BLaER1 (cell line): ENCODE measurements around the gene UMOD.

Experiments
- H3K27ac ChIP-seq: shearing (Covaris generic); formaldehyde crosslinking; 2 replicates; pipeline ENCODE4 v1.8.1; 2022
- H3K27me3 ChIP-seq: shearing (Covaris generic); formaldehyde crosslinking; 2 replicates; pipeline ENCODE4 v1.8.1; 2022
- H3K36me3 ChIP-seq: shearing (Covaris generic); formaldehyde crosslinking; 2 replicates; pipeline ENCODE4 v1.8.1; 2022
- H3K4me1 ChIP-seq: shearing (Covaris generic); formaldehyde crosslinking; 2 replicates; pipeline ENCODE4 v1.8.1; 2022
- H3K4me2 ChIP-seq: shearing (Covaris generic); formaldehyde crosslinking; 2 replicates; pipeline ENCODE4 v1.8.1; 2022
- H3K4me3 ChIP-seq: shearing (Covaris generic); formaldehyde crosslinking; 2 replicates; pipeline ENCODE4 v1.8.1; 2022
- H3K9ac ChIP-seq: shearing (Covaris generic); formaldehyde crosslinking; 2 replicates; pipeline ENCODE4 v1.8.1; 2022
- H3K9me3 ChIP-seq: shearing (Covaris generic); formaldehyde crosslinking; 2 replicates; pipeline ENCODE4 v1.8.1; 2022
- H4K20me1 ChIP-seq: shearing (Covaris generic); formaldehyde crosslinking; 2 replicates; pipeline ENCODE4 v1.8.1; 2022
- Cebpa-rat ChIP-seq: shearing (Covaris generic); IDR thresholded peaks from 2 replicates; pipeline ENCODE4 v1.8.1; 2022

UMOD gene

DNA sequence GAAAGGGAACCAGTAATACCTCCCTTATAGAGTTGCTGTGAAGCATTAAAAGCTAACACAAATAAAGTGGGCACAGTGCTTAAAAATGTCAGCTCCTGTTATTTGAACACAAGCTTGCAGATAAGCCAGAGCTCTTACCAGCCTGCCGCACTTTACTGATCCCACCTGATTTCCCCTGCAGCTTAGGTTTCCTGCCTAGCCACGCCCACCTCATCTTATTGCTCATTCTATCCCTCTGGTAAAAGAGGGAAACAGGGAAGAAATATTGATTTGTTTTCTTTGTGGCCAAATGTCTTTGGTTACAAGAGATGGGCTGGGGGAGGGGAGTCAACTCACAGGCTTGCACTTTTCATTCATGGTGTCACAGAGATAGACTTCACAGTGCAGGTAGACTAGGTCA lies 15.6 kb downstream of the UMOD start:
- Histone ChIP-seq H4K20me1 (no peaks in the 10 kb centered on the region), H3K27ac (no peak overlapping the region), H3K36me3 (no peaks in the 10 kb centered on the region), H3K4me1 (peaks cover 7% of the 10 kb centered on the region; the same call in 1 of the 2 replicates), H3K9me3 (no peaks in the 10 kb centered on the region), H3K27me3 (no peaks in the 10 kb centered on the region), H3K4me3 (no peak overlapping the region), H3K9ac (no peak overlapping the region), H3K4me2 (no peak overlapping the region)
- TF ChIP-seq Cebpa-rat, result no peak

DNA sequence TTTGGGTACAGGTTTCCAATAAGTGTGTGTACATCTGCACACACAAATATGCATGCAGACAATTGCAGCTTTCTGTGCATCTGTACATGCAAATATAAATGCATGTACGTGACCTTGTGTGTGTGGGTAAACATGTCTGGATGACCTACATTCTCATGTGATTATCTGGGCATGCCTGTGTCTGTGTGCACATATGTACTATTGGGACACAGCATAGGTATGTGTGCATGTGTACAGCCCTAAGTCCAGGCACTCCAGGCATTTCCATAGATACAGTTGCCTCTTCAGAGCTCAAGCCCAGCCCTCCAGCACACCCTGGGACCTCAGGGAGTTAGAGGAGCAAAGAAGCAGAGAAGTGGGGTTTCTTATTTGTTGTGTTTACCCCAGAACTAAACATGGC lies 18.1 kb downstream of the UMOD start:
- no peak overlapping the region for H3K4me2 ChIP-seq
- H3K4me3 ChIP-seq, result no peak overlapping the region
- H3K9ac ChIP-seq, result no peak overlapping the region
- H3K27ac ChIP-seq, result no peak overlapping the region
- H3K27me3 ChIP-seq, result no peaks in the 10 kb centered on the region
- peaks cover 7% of the 10 kb centered on the region; the same call in 1 of the 2 replicates for H3K4me1 ChIP-seq
- no peaks in the 10 kb centered on the region for H4K20me1 ChIP-seq
- no peaks in the 10 kb centered on the region for H3K36me3 ChIP-seq
- H3K9me3 ChIP-seq, result no peaks in the 10 kb centered on the region
- no peak for TF ChIP-seq Cebpa-rat

DNA sequence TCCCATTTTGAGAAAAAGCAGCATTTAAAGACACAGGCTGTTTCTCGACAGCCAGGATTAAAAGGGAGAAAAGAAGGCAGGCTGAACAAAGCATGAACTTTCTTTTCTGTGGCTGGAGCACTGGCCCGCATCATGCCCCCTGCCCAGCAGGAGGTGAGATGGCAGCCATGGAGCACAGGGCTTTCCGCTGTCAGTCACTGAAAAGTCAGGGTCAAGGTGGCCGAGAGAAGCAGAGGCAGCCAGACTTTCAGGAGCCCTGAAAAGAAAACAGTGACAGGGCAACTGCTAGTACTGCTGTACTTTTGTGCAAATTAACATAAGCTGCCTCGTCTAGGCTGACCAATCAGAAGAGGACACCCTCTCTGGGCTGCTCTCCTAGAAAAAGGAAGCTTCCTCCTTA lies 19.4 kb downstream of the UMOD start:
- peaks cover 7% of the 10 kb centered on the region; the same call in 1 of the 2 replicates for H3K4me1 ChIP-seq
- no peaks in the 10 kb centered on the region for H3K9me3 ChIP-seq
- H4K20me1 ChIP-seq, result no peaks in the 10 kb centered on the region
- H3K36me3 ChIP-seq, result no peaks in the 10 kb centered on the region
- H3K4me3 ChIP-seq, result no peak overlapping the region
- H3K9ac ChIP-seq, result no peak overlapping the region
- no peak overlapping the region for H3K4me2 ChIP-seq
- H3K27me3 ChIP-seq, result no peaks in the 10 kb centered on the region
- H3K27ac ChIP-seq, result no peak overlapping the region
- TF ChIP-seq Cebpa-rat, result no peak

- Histone ChIP-seq H3K4me3 (no peak overlapping the region), H3K9ac (no peak overlapping the region), H3K4me1 (peaks cover 6% of the 10 kb centered on the region; the same call in 1 of the 2 replicates), H3K36me3 (no peaks in the 10 kb centered on the region), H4K20me1 (no peaks in the 10 kb centered on the region), H3K9me3 (no peaks in the 10 kb centered on the region), H3K27ac (no peak overlapping the region), H3K4me2 (no peak overlapping the region), H3K27me3 (no peaks in the 10 kb centered on the region)
- TF ChIP-seq Cebpa-rat, result no peak
Measured at GRCh38 chr16:20332411-20332810, 20.1 kb downstream of the UMOD start.

DNA sequence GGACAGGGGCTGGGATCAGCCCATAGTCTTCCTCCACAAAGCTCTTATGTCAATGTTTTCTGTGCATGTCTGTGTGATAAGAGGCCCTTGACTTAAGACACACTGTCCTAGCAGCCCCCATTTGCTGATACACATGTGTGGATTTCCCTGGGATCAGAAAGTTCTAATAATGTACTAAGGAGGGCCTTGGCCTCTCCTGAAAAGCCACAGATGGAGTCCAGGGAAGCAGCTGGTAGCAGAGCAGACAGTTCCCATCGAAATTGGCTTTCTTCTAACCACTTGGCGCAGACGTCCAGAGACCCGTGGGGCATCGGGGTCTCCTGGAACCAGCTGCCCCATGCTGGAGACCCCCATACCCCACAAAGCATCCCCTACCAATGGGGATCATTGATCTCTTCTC lies 20.9 kb downstream of the UMOD start:
- H4K20me1 ChIP-seq, result no peaks in the 10 kb centered on the region
- H3K9ac ChIP-seq, result no peak overlapping the region
- no peaks in the 10 kb centered on the region for H3K27me3 ChIP-seq
- no peak overlapping the region for H3K27ac ChIP-seq
- H3K4me2 ChIP-seq, result no peak overlapping the region
- H3K4me3 ChIP-seq, result no peak overlapping the region
- H3K4me1 ChIP-seq, result no peaks in the 10 kb centered on the region
- TF ChIP-seq Cebpa-rat, result no peak
- H3K9me3 ChIP-seq, result no peaks in the 10 kb centered on the region
- H3K36me3 ChIP-seq, result no peaks in the 10 kb centered on the region

DNA sequence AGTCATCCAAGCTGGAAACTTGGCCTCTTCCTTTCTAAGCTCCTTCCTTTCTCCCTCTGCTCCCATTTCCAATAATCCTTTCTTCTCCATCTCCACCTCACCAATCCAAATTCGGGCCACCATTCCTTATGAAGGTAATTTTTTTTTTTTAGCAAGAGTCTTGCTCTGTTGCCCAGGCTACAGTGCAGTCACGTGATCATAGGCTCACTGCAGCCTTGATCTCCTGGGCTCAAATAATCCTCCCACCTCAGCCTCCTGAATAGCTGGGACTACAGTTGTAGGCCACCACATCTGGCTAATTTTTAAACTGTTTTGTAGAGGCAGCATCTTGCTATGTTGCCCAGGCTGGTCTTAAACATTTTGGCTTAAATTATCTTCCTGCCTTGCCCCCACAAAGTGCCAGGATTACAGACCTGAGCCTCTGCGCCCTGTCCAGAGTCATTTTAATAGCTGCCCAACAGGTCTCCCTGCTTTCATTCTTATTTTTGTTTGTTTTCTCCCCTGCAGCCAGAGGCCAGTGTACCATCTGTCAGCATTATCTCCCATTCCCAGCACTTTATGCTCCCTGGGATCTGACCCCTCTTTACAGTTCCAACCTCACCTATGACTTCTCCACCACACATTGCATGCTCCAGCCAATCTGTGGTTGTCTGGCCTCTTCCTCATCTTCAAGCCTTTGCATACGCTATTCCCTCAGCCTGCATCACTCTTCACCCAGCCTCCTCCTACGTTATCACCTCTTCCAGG lies 22.9 kb downstream of the UMOD start:
- no peak overlapping the region for H3K4me3 ChIP-seq
- no peak overlapping the region for H3K27ac ChIP-seq
- H3K4me1 ChIP-seq, result no peaks in the 10 kb centered on the region
- no peaks in the 10 kb centered on the region for H4K20me1 ChIP-seq
- H3K9me3 ChIP-seq, result no peaks in the 10 kb centered on the region
- H3K9ac ChIP-seq, result no peak overlapping the region
- TF ChIP-seq Cebpa-rat, result no peak
- no peak overlapping the region for H3K4me2 ChIP-seq
- H3K27me3 ChIP-seq, result no peaks in the 10 kb centered on the region
- H3K36me3 ChIP-seq, result no peaks in the 10 kb centered on the region

- H3K36me3 ChIP-seq, result no peaks in the 10 kb centered on the region
- no peak within 1 kb of the TSS for H3K4me2 ChIP-seq
- no peaks in the 10 kb centered on the region for H3K27me3 ChIP-seq
- no peak for TF ChIP-seq Cebpa-rat
- H3K4me3 ChIP-seq, result no peak within 1 kb of the TSS
- no peaks in the 10 kb centered on the region for H3K9me3 ChIP-seq
- H4K20me1 ChIP-seq, result no peaks in the 10 kb centered on the region
- H3K27ac ChIP-seq, result no peak within 1 kb of the TSS
- H3K9ac ChIP-seq, result no peak within 1 kb of the TSS
- H3K4me1 ChIP-seq, result no peaks in the 10 kb centered on the region
Measured at GRCh38 chr16:20327444-20328041, 25.0 kb downstream of the UMOD start, which contains the start of gene GP2. Gene GP2, minus strand, starts transcription at chr16:20327513. Its CDS starts 1,082 bp downstream, at chr16:20326431.

- no peak for TF ChIP-seq Cebpa-rat
- Histone ChIP-seq H4K20me1 (no peaks in the 10 kb centered on the region), H3K4me3 (no peak overlapping the region), H3K27ac (no peak overlapping the region), H3K4me2 (no peak overlapping the region), H3K4me1 (no peaks in the 10 kb centered on the region), H3K36me3 (no peaks in the 10 kb centered on the region), H3K9me3 (no peaks in the 10 kb centered on the region), H3K9ac (no peak overlapping the region), H3K27me3 (no peaks in the 10 kb centered on the region)
Measured at GRCh38 chr16:20326321-20326720, 26.2 kb downstream of the UMOD start.

DNA sequence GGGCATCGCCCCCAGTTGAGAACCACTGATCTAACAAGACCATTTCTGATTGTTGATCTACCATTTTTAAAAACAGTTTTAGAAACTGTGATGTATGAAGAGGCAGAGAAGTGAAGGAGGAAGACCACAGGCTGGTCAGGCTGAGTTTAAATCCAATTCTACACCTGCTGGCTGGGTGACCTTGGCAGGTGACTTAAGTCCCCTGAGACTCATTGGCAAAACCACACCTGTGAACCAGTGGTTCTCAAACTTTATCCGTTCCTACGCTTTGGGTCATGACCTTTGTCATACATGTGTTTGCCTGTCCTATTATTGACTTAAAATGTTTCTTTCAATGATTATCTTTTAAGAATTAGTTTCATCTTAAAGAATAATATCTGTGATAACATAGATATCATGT lies 27.5 kb downstream of the UMOD start:
- Histone ChIP-seq H3K9me3 (no peaks in the 10 kb centered on the region), H3K27me3 (no peaks in the 10 kb centered on the region), H3K4me1 (no peaks in the 10 kb centered on the region), H3K4me2 (no peak overlapping the region), H3K27ac (no peak overlapping the region), H3K36me3 (no peaks in the 10 kb centered on the region), H4K20me1 (no peaks in the 10 kb centered on the region), H3K4me3 (no peak overlapping the region), H3K9ac (no peak overlapping the region)
- no peak for TF ChIP-seq Cebpa-rat

DNA sequence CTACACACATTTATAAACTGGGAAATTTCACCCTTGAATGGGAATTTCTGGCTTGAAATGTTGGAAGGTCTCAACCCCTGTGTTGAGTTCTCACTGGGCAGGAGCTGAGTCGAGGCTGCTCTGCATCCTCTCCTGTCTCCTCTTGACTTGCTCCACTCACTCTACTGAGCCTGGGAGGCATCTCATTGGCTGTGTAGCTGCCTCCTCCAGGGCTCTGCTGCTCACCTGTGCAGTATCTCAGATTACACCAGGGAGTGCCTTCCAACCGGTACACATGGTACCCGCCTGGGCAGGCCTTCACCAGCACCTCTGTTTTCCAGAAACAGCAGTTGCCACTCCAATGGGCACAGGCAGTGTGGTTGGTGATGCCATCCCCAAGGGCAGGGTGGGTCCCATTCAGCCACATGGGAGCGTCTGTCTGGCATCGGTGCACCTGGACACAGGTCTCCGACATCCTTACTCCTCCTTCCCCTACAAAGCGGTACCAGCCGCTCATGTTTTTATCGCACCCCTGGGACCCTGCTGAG lies 28.9 kb downstream of the UMOD start:
- H3K9me3 ChIP-seq, result no peaks in the 10 kb centered on the region
- no peaks in the 10 kb centered on the region for H3K4me1 ChIP-seq
- H3K9ac ChIP-seq, result no peak overlapping the region
- no peak overlapping the region for H3K4me2 ChIP-seq
- no peaks in the 10 kb centered on the region for H3K27me3 ChIP-seq
- no peak overlapping the region for H3K4me3 ChIP-seq
- H3K36me3 ChIP-seq, result no peaks in the 10 kb centered on the region
- no peak overlapping the region for H3K27ac ChIP-seq
- TF ChIP-seq Cebpa-rat, result no peak
- H4K20me1 ChIP-seq, result no peaks in the 10 kb centered on the region
